IMR-90 (cell line): ENCODE data around the gene NUP210. TPM values are rescaled to one million over a fixed set of nuclear protein-coding genes. Genes with fewer than 3 reads are reported as not detected.

Experiments used
- ATAC-seq: fragments of 200-7000 bp; cut with Tn5 transposase; 2 replicates; pipeline ENCODE4 v1.9.1; 2020; ENCODE audit warnings: low read depth, mild to moderate bottlenecking, moderate library complexity
- BruUV-seq: library from RNA; stranded (reverse); fragments of 400-500 nt; replicated peaks from 2 replicates; lab custom pipeline; 2021; lab: Mats Ljungman, UMichigan
- CTCF ChIA-PET: fragments of 300-600 bp; formaldehyde crosslinking; extraction: SDS; loops from one replicate; lab custom pipeline; 2021; ENCODE audit warnings: antibody characterized with exemption; lab: Yijun Ruan, JAX
- POLR2A ChIA-PET: fragments of 300-600 bp; sonication (Branson Sonifier 250); formaldehyde crosslinking; loops from one replicate; lab custom pipeline; 2022; ENCODE audit warnings: antibody characterized with exemption; ENCODE audit not compliant: unreplicated experiment; lab: Charles Lee
- DNase-seq: peaks from one replicate; pipeline ENCODE4 v3.0.0; 2013
- H2AFZ ChIP-seq: replicated peaks from 2 replicates; pipeline ENCODE3; 2013; ENCODE audit warnings: low read length, mild to moderate bottlenecking; ENCODE audit not compliant: poor library complexity
- H2AK5ac ChIP-seq: 2 replicates; pipeline ENCODE4 v1.6.1; 2013; ENCODE audit warnings: low read depth, low read length, inconsistent platforms
- H2AK9ac ChIP-seq: replicated peaks from 2 replicates; pipeline ENCODE3; 2013; ENCODE audit warnings: mild to moderate bottlenecking, low read depth, low read length, moderate library complexity; ENCODE audit not compliant: poor library complexity
- H2BK120ac ChIP-seq: 2 replicates; pipeline ENCODE4 v1.6.1; 2013; ENCODE audit warnings: low read depth, low read length, inconsistent platforms
- H2BK15ac ChIP-seq: 3 replicates; pipeline ENCODE4 v1.6.1; 2013; ENCODE audit warnings: low read depth, low read length, inconsistent platforms
- H2BK20ac ChIP-seq: 2 replicates; pipeline ENCODE4 v1.6.1; 2013; ENCODE audit warnings: low read depth, mild to moderate bottlenecking, inconsistent platforms, low read length, moderate library complexity
- H2BK5ac ChIP-seq: 2 replicates; pipeline ENCODE4 v1.6.1; 2013; ENCODE audit warnings: mild to moderate bottlenecking, low read depth, low read length, inconsistent platforms; ENCODE audit not compliant: poor library complexity, severe bottlenecking
- H3K14ac ChIP-seq: replicated peaks from 2 replicates; pipeline ENCODE4 v1.6.1; 2013; ENCODE audit warnings: low read depth, low read length, inconsistent platforms
- H3K18ac ChIP-seq: 2 replicates; pipeline ENCODE4 v1.6.1; 2013; ENCODE audit warnings: low read depth, low read length, control low read depth
- H3K23ac ChIP-seq: 2 replicates; pipeline ENCODE4 v1.6.1; 2013; ENCODE audit warnings: low read depth, low read length, inconsistent platforms
- H3K27ac ChIP-seq: 2 replicates; pipeline ENCODE4 v1.5.1; 2013; ENCODE audit warnings: mild to moderate bottlenecking, control low read depth, low read length; ENCODE audit not compliant: insufficient read depth
- H3K27me3 ChIP-seq: 2 replicates; pipeline ENCODE4 v1.6.1; 2013; ENCODE audit warnings: low read length; ENCODE audit not compliant: control insufficient read depth, insufficient read depth
- H3K36me3 ChIP-seq: 2 replicates; pipeline ENCODE4 v1.6.1; 2013; ENCODE audit warnings: low read length, mixed read lengths; ENCODE audit not compliant: control insufficient read depth, insufficient read depth
- H3K4ac ChIP-seq: 2 replicates; pipeline ENCODE4 v1.6.1; 2013; ENCODE audit warnings: low read depth, low read length, inconsistent platforms
- H3K4me1 ChIP-seq: 2 replicates; pipeline ENCODE4 v1.6.1; 2013; ENCODE audit warnings: low read length, mixed read lengths; ENCODE audit not compliant: control insufficient read depth, insufficient read depth
- H3K4me2 ChIP-seq: 2 replicates; pipeline ENCODE4 v1.6.1; 2013; ENCODE audit warnings: low read depth, mild to moderate bottlenecking, control low read depth, low read length, moderate library complexity
- H3K4me3 ChIP-seq: 2 replicates; pipeline ENCODE4 v1.5.1; 2013; ENCODE audit warnings: low read depth, mild to moderate bottlenecking, control low read depth, low read length, moderate library complexity; ENCODE audit not compliant: insufficient read depth
- H3K56ac ChIP-seq: 2 replicates; pipeline ENCODE4 v1.6.1; 2013; ENCODE audit warnings: low read length, inconsistent platforms; ENCODE audit not compliant: insufficient read depth; ENCODE audit errors: extremely low read depth
- H3K79me1 ChIP-seq, 2 experiments: 2 replicates each; pipeline ENCODE4 v1.6.1; 2013; ENCODE audit warnings: low read length in 2 of 2, inconsistent platforms in 1 of 2, low read depth in 1 of 2
- H3K9ac ChIP-seq: 2 replicates; pipeline ENCODE4 v1.6.1; 2013; ENCODE audit warnings: low read depth, low read length, control low read depth
- H3K9me1 ChIP-seq: 2 replicates; pipeline ENCODE4 v1.6.1; 2013; ENCODE audit warnings: low read length, inconsistent platforms; ENCODE audit not compliant: insufficient read depth
- H3K9me3 ChIP-seq: 2 replicates; pipeline ENCODE4 v1.6.1; 2013; ENCODE audit warnings: low read length; ENCODE audit not compliant: control insufficient read depth, insufficient read depth
- H4K20me1 ChIP-seq: 2 replicates; pipeline ENCODE4 v1.6.1; 2013; ENCODE audit warnings: low read length, inconsistent platforms; ENCODE audit not compliant: insufficient read depth
- H4K5ac ChIP-seq: 2 replicates; pipeline ENCODE4 v1.6.1; 2013; ENCODE audit warnings: mild to moderate bottlenecking, low read depth, low read length, control low read depth
- H4K8ac ChIP-seq, 2 experiments: 2 replicates each; pipeline ENCODE4 v1.6.1; 2013; ENCODE audit warnings: low read depth in 2 of 2, low read length in 2 of 2, control low read depth in 1 of 2, inconsistent platforms in 1 of 2
- H4K91ac ChIP-seq: 2 replicates; pipeline ENCODE4 v1.6.1; 2013; ENCODE audit warnings: low read depth, low read length, inconsistent platforms; ENCODE audit not compliant: insufficient read depth
- BHLHE40 ChIP-seq: fragments of 150-350 bp; IDR thresholded peaks from 2 replicates; pipeline ENCODE4 v1.6.1; 2016; ENCODE audit warnings: mild to moderate bottlenecking, low read depth, low read length
- CEBPB ChIP-seq: IDR thresholded peaks from 2 replicates; pipeline ENCODE4 v1.6.1; 2012; ENCODE audit warnings: low read depth, low read length, improper control_type of control experiment
- CHD1 ChIP-seq: IDR thresholded peaks from 2 replicates; pipeline ENCODE4 v1.6.1; 2012; ENCODE audit warnings: low read depth, low read length, improper control_type of control experiment
- ELK1 ChIP-seq: fragments of 150-350 bp; IDR thresholded peaks from 2 replicates; pipeline ENCODE4 v1.6.1; 2016; ENCODE audit warnings: low read depth, mild to moderate bottlenecking, low read length, moderate library complexity, borderline replicate concordance
- FOS ChIP-seq: fragments of 150-350 bp; IDR thresholded peaks from 2 replicates; pipeline ENCODE4 v1.6.1; 2016; ENCODE audit warnings: low read depth, low read length
- MAFK ChIP-seq: IDR thresholded peaks from 2 replicates; pipeline ENCODE4 v1.6.1; 2012; ENCODE audit warnings: low read depth, low read length, improper control_type of control experiment
- MAZ ChIP-seq: IDR thresholded peaks from 2 replicates; pipeline ENCODE4 v1.6.1; 2012; ENCODE audit warnings: low read depth, mild to moderate bottlenecking, low read length, improper control_type of control experiment, moderate library complexity, borderline replicate concordance
- MXI1 ChIP-seq: IDR thresholded peaks from 2 replicates; pipeline ENCODE4 v1.6.1; 2012; ENCODE audit warnings: low read depth, mild to moderate bottlenecking, low read length, moderate library complexity, borderline replicate concordance
- NFE2L2 ChIP-seq: fragments of 150-350 bp; IDR thresholded peaks from 2 replicates; pipeline ENCODE4 v1.6.1; 2016; ENCODE audit warnings: low read depth, mild to moderate bottlenecking, low read length
- POLR2A ChIP-seq: IDR thresholded peaks from 2 replicates; pipeline ENCODE4 v1.6.1; 2012; ENCODE audit warnings: mild to moderate bottlenecking, low read depth, low read length
- RAD21 ChIP-seq: IDR thresholded peaks from 2 replicates; pipeline ENCODE4 v1.6.1; 2012; ENCODE audit warnings: low read length, improper control_type of control experiment
- RCOR1 ChIP-seq: IDR thresholded peaks from 2 replicates; pipeline ENCODE4 v1.6.1; 2012; ENCODE audit warnings: mild to moderate bottlenecking, low read length, improper control_type of control experiment; ENCODE audit not compliant: insufficient replicate concordance
- RFX5 ChIP-seq: IDR thresholded peaks from 2 replicates; pipeline ENCODE4 v1.8.0; 2012; ENCODE audit warnings: low read depth, mild to moderate bottlenecking, low read length, moderate library complexity
- SMC3 ChIP-seq: fragments of 150-350 bp; IDR thresholded peaks from 2 replicates; pipeline ENCODE4 v1.6.1; 2016; ENCODE audit warnings: low read depth, mild to moderate bottlenecking, antibody characterized with exemption, low read length, moderate library complexity
- dilution Hi-C: fragments of 300-500 bp; cut with HindIII; formaldehyde crosslinking; loops from one replicate; pipeline ENCODE4 v1.14.3; 2018; ENCODE audit warnings: low sequenced_read_pairs; ENCODE audit not compliant: unreplicated experiment
- in situ Hi-C: fragments of 300-500 bp; cut with MboI; formaldehyde crosslinking; loops from 3 replicates; pipeline ENCODE4 v1.14.3; 2019; ENCODE audit warnings: low sequenced_read_pairs, inconsistent platforms, mixed read lengths
- intact Hi-C: fragments of 100-400 bp; cut with micrococcal nuclease; formaldehyde crosslinking; loops from 2 replicates; pipeline ENCODE4 v1.10.0; 2022
- polyA plus RNA-seq, 3 experiments: library from polyadenylated mRNA; depleted of rRNA; stranded (reverse); fragments of >200 nt; gene quantifications; 2 replicates each; pipeline ENCODE4 v1.2.3, GENCODE V29; 2012; ENCODE audit warnings: low replicate concordance in 1 of 3
- total RNA-seq: library from RNA; depleted of rRNA; stranded (reverse); fragments of >200 nt; gene quantifications from 2 replicates; pipeline ENCODE4 v1.2.3, GENCODE V29; 2012
- TF ChIP-seq, protein P1 (sequence below): fragments of 150-350 bp; IDR thresholded peaks from 2 replicates; pipeline ENCODE4 v1.6.1; 2017; ENCODE audit warnings: mild to moderate bottlenecking, antibody characterized with exemption, low read length, low read depth
- TF ChIP-seq, protein P2 (sequence below): conservative IDR thresholded peaks from 2 replicates; pipeline ENCODE4 v1.5.1; 2012; ENCODE audit warnings: mild to moderate bottlenecking, low read depth, low read length, improper control_type of control experiment

Gene NUP210
- total and polyA plus RNA-seq, 2 of the 4 experiments (the other 2 are of a cell fraction), result under 0.01 to 0.03 TPM

DNA sequence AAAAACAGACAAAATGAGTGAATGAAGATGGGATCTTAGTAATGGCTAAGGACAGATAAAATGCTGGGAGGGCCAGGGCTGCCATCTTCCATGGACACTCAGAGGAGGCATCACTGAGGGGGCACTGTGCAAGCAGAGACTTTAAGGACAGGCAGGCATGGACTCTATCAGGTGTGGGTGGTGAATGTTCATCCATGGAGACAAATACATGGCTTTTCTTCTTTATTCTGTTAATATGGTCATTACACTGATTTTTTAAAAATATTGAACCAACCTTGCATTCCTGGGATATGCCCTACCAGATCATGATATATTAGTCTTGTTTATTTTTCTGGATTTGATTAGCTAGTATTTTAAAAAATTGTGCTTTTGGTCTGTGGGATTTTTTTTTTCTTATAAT lies 12.2 kb downstream of the NUP210 start:
- CTCF ChIA-PET, result interaction anchor here (0.6 kb wide), 2 partner anchors 246 to 316 kb away, joined by 3 read pairs; no protein-coding TSS in a partner anchor
- Histone ChIP-seq H2AFZ (no peak overlapping the region), H3K14ac (no peak overlapping the region), H2BK20ac (no peak overlapping the region), H3K79me1 (no peaks in the 10 kb centered on the region), H2BK15ac (no peak overlapping the region), H3K4me2 (no peak overlapping the region), H2AK9ac (no peak overlapping the region), H3K18ac (no peak overlapping the region), H3K36me3 (no peaks in the 10 kb centered on the region), H4K8ac (no peak overlapping the region), H3K27ac (no peak overlapping the region), H3K4me3 (no peak overlapping the region), H4K5ac (no peak overlapping the region), H2AK5ac (no peak overlapping the region), H3K23ac (no peak overlapping the region), H3K4ac (no peak overlapping the region), H3K9me1 (no peaks in the 10 kb centered on the region), H4K91ac (no peak overlapping the region), H2BK120ac (no peak overlapping the region), H3K9ac (no peak overlapping the region), H3K56ac (no peak overlapping the region), H3K27me3 (0 out of 2 replicates have a peak, but pooled peaks cover 2% of the 10 kb centered on the region), H3K9me3 (peaks cover 13% of the 10 kb centered on the region), H4K20me1 (no peaks in the 10 kb centered on the region), H3K4me1 (no peaks in the 10 kb centered on the region), H2BK5ac (no peak overlapping the region)
- ATAC-seq (no peak), DNase-seq (no peak)
- in situ Hi-C loops, result no loop called here
- no peak for TF ChIP-seq POLR2A
- no peak for TF ChIP-seq RAD21
- no peak for TF ChIP-seq CEBPB
- TF ChIP-seq MAFK, result no peak
- TF ChIP-seq CHD1, result no peak
- no peak for TF ChIP-seq RFX5
- TF ChIP-seq SMC3, result no peak
- TF ChIP-seq MAZ, result no peak
- TF ChIP-seq MXI1, result no peak
- TF ChIP-seq RCOR1, result no peak
- TF ChIP-seq, protein P1, sequence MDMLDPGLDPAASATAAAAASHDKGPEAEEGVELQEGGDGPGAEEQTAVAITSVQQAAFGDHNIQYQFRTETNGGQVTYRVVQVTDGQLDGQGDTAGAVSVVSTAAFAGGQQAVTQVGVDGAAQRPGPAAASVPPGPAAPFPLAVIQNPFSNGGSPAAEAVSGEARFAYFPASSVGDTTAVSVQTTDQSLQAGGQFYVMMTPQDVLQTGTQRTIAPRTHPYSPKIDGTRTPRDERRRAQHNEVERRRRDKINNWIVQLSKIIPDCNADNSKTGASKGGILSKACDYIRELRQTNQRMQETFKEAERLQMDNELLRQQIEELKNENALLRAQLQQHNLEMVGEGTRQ, result no peak
- TF ChIP-seq, protein P2, sequence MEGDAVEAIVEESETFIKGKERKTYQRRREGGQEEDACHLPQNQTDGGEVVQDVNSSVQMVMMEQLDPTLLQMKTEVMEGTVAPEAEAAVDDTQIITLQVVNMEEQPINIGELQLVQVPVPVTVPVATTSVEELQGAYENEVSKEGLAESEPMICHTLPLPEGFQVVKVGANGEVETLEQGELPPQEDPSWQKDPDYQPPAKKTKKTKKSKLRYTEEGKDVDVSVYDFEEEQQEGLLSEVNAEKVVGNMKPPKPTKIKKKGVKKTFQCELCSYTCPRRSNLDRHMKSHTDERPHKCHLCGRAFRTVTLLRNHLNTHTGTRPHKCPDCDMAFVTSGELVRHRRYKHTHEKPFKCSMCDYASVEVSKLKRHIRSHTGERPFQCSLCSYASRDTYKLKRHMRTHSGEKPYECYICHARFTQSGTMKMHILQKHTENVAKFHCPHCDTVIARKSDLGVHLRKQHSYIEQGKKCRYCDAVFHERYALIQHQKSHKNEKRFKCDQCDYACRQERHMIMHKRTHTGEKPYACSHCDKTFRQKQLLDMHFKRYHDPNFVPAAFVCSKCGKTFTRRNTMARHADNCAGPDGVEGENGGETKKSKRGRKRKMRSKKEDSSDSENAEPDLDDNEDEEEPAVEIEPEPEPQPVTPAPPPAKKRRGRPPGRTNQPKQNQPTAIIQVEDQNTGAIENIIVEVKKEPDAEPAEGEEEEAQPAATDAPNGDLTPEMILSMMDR, result no peak
- no peak for TF ChIP-seq FOS
- no peak for TF ChIP-seq ELK1
- no peak for TF ChIP-seq BHLHE40
- TF ChIP-seq NFE2L2, result no peak
- POLR2A ChIA-PET, result no interaction called here
- BruUV-seq, result no TSS peak
- intact Hi-C loops, result no loop called here
- dilution Hi-C loops, result no loop called here
